Measurements from ENCODE around the gene LCA5L.

DNA sequence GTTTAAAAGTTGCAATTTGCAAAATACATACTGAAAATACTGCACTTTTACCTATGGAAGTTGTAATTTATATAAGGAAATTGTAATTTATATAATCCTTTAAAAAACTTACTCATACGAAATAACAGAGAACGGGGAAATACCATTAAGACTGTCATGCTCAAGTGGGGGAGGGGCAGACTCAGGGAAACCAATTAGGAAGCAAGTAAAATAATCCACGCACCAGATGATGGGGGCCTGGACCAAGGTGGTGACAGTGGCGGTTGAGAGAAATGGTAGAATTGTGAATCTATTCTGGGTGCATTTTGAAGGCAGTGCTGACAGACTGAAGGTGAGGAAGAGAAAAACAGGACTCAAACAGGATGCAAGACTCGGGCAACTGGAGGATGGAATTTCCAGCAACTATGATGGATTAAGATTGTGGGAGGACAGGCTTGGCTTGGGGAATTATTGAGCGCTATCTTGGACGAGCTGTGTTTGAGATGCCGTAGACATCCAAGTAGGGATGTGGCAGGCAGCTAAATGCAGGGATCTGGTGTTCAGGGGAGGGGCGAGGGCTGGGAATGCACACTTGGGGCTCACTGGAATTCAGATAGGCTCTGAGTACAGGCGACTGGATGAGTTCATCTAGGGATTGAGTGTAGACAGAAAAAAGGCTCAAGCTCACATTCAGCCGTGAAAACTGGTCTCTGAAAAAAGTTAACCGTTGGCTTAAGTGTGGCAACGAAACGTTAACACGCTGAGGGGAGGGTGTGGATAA lies 977 bp downstream of the LCA5L start:
- TF ChIP-seq, protein P1, sequence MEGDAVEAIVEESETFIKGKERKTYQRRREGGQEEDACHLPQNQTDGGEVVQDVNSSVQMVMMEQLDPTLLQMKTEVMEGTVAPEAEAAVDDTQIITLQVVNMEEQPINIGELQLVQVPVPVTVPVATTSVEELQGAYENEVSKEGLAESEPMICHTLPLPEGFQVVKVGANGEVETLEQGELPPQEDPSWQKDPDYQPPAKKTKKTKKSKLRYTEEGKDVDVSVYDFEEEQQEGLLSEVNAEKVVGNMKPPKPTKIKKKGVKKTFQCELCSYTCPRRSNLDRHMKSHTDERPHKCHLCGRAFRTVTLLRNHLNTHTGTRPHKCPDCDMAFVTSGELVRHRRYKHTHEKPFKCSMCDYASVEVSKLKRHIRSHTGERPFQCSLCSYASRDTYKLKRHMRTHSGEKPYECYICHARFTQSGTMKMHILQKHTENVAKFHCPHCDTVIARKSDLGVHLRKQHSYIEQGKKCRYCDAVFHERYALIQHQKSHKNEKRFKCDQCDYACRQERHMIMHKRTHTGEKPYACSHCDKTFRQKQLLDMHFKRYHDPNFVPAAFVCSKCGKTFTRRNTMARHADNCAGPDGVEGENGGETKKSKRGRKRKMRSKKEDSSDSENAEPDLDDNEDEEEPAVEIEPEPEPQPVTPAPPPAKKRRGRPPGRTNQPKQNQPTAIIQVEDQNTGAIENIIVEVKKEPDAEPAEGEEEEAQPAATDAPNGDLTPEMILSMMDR (IDR thresholded peaks at IDR 0.05): no peak
- TF ChIP-seq POLR2A (IDR thresholded peaks at IDR 0.05): no peak

Measured in adrenal gland (tissue), 5 donors.